ENCODE results near the gene ZNF222.

Gene ZNF222

DNA sequence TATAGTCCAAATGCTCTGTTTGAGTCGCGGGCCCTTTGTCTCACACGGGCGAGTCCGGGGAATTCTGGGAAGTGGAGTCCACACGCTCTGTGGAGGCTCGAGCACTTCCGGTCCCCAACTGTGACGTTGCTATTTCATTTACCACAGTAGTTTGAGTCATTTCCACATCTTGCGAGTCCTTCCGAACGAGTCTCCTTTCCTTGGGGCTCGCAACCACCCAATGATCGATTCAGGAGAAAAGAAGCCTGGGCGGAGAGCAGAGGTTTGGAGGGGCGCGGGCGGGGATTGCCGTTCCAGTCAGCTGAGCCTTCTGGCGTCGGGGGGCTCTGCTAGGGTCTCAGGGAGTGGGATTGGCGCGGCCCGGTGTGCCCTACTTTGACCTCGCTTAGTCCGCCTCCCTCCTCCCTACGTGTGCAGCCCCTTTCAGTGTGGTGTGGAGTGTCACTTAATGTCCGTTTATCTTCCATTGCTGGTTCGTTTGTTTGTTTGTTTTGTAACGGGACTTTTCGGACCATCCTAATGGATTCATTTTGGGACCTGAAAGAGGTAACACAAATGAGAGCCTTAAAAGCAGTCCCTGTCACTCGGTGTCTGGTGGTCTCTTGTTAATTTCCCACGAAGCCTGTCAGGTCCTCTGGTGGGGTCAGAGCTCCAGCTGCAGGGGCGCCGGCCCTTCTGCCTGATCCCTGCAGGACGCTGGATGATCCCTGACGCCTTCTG lies at the start of gene ZNF222:
ZNF222 (plus strand) TSS at position 163 of the 720 bp plus-strand sequence; CDS start at position 221, 58 bp downstream.
- DNase-seq (ENCODE audit: low read depth, low spot score), result peak; percentile 48

DNA sequence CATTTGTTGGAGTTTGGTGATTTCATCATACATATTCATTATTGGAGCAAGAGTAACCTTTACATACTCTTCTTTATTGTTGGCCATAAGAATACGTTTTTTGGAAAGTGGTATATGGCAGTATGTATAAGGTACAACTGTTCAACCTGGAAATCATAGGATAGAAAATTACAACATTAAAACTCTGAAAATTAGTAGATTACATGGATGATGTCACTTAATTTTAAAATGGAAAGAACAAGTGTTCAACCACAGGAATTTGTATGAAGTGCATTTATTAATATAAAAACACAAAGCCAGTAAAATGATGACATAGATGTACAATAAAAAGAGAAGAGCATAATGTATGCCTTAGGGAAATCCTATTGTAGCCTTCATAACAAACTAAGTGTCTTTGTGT lies 48.4 kb upstream of the ZNF222 start:
- DNase-seq (ENCODE audit: low read depth, low spot score), result no peak

DNA sequence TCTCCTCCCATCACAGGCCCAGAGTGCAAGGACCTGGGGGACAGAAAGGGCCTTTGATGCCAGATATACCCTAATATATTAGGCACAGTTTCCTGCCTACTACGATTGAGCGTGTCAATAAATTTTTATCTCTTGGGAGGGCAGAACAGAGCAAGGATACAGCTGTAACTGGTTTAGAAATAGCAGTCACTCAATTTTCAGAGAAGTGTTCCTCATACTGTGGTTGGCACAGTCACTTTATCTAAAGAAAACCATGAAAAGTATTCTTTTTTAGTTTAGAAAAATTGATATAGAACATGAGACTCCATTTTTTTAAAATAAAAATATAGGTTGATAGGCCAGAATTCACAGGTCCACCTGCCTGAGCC lies 41.7 kb upstream of the ZNF222 start:
- no peak for DNase-seq (ENCODE audit: low read depth, low spot score)

DNA sequence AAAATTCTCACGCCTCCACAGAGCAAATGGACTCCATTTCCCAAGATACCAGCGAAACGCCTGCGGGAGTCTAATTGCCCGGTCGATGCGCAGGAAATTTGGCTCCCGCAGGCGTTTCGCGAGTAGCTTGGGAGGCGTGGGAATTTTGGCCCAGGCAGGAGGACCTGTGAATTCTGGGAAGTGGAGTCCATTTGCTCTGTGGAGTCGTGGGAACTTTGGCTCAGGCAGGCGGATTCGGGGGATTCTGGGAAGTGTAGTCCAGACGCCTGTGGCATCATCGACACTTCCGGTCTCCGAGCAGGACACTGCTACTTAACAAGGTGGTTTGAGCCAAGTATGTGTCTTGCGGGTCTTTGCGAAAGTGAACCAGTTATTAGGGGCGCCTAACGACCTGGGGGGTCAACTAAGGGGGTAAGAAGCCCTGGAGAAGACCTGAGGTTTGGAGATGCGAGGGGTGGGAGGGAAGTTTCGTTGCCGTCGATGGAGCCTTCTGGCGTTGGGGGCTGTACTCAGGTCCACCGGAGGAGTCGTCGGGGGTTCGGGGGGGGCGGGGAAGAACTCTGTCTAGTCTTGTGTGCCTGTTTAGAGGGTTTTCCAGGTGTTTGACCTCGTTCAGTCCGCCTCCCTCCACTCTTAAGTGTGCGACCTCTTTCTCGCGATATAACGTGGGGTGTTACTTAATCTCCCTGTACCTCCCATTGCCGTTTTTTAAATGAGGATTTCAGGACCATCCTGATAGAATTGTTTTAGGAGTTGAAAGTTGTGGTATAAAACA lies 41.1 kb upstream of the ZNF222 start, which contains the start of gene ZNF155:
ZNF155 (plus strand) TSS at position 277 of the 775 bp plus-strand sequence. CDS start 4,356 bp downstream, outside the sequence.
- DNase-seq (ENCODE audit: low read depth, low spot score), result peak; percentile 86

DNA sequence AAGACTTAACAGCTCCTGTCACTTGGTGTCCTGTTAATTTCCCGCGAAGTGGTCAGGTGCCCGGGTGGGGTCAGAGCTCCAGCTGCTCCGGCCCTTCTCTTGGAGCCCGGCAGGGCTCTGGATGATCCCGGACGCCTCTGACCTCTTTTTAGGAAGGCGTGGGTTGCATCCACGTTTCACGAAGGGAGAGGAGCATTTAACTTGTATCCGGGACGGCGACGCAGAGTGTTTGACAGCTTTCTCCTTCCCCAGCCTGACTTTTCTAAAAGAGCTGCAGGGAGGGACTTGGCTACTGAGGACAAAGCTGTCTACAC lies 40.5 kb upstream of the ZNF222 start:
- no peak for DNase-seq (ENCODE audit: low read depth, low spot score)

DNA sequence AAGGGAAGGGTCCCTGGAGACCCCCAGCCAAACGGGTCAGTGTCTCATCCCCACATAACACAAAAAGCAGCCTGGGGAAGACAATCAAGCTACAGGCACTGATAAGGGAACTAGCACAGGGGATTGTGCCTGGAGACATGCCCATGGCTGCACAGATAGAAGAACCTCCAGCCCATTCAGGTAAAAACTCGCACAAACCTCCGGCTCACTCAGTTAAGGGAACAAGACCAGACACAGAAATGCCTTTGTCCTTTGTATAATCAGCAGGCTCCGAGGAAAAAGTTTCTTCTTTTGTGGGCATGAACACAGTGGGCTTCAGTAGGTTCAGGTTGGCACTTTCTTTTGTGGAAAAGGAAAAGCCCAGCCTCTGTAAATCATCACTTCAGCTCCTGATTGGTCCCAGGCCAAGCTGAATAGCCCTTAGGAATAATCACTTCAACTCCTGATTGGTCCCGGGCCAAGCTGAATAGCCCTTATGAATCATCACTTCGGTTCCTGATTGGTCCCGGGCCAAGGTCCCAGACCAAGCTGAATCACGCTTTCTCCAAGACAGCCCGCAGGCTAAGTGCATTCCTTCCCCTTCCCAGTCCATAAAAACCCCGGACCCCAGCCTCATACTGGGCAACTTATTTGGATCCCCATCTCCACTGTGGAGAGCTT lies 27.4 kb upstream of the ZNF222 start:
- DNase-seq (ENCODE audit: low read depth, low spot score), result no peak

DNA sequence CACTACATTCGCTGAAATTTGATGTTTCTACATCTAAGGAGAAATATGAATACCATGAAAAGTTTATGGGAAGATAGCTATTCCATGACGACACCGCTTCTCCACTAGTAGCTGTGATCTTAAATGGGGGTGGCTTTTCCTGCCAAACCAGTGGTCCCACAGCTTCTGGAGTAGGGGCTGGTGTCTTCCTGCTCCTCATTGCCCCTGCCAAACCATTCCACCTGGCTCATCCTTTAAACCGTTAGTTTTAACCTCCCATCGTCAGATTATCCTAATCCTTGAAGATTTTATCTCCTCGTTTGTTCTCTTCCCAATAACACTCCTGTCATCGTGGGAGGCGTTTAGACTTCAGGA lies 23.0 kb upstream of the ZNF222 start:
- no peak for DNase-seq (ENCODE audit: low read depth, low spot score)

DNA sequence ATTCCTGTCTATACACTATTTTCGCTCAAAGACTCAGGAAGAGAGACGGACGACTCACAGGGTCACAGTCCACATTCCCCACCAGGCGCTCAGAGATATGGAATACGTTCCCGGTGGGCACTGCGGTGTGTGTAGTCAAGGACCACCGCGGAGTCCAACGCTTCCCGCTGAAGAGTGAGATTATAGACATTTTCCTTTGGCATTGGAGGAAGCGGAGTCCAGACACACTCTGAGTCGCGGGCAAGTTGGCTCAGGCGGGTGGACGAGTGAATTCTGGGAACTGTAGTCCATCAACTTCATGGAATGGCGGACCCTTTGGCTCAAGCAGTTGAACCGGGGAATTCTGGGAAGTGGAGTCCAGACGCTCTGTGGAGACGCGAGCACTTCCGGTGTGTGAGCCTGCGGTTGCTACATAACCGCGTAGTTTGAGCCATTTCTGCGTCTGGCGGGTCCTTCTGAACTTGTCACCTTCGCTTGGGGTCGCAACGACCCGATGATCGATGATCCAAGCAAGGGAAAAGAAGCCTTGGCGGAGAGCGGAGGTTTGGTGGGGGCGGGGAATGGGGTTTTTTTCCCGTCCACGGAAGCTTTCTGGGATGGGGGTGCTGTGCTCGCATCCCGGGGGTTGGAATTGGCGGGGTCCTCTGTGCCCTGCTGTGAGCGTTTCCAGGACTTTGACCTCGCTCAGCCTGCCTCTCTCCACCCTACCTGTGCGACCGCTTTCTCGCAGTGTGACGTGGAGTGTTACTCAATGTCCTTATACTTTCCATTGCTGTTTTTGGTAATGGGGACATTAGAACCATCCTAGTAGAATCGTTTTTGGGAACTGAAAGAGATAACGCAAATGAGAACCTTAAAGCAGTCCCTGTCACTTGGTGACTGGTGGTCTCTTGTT lies 22.4 kb upstream of the ZNF222 start, which contains the start of gene ZNF230:
ZNF230 (plus strand) TSS at position 392 of the 895 bp plus-strand sequence. CDS start 4,122 bp downstream, outside the sequence.
- peak; percentile 73 for DNase-seq (ENCODE audit: low read depth, low spot score)

DNA sequence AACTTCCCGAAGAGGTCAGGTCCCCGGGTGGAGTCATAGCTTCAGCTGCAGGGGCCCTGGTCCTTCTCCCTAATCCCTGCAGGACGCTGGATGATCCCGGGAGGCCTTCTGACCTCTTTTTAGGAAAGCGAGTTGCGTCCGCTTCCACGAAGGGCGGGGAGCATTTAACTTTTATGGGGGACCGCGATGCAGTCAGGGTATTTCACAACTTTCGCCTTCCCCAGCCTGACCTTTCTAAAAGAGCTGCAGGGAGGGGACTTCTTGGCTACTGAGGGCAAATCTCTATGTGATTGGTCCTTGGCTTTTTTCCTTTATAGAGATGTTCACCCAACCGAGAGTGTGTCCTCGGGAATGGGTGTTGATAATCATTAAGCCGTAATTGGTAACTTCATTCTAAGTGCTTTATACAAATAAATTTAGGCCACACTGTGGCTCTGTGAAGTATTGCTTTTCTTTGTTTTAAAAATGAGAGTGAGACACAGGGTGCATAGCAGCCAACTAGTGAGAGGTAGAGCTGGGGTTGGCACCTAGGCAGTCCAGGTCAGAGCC lies 21.6 kb upstream of the ZNF222 start:
- no peak for DNase-seq (ENCODE audit: low read depth, low spot score)

DNA sequence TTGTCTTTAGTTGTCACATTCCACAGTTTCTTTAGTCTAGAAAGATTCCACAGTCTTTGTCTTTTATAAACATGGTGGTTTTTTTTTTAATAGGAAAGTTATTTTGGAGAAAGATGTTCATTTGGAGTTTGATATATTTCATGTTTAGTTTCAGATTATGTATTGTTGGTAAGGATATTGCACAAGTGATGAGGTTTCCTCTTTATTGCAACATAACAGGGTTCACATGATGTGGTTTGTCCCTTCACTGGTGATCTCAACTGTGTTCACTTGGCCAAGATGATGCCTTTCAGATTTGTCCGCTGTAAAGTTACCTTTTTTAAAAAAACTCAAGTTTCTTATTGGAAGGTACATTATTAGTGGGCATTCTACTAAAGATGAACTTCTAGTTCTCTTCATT lies 19.2 kb upstream of the ZNF222 start:
- DNase-seq (ENCODE audit: low read depth, low spot score), result no peak

DNA sequence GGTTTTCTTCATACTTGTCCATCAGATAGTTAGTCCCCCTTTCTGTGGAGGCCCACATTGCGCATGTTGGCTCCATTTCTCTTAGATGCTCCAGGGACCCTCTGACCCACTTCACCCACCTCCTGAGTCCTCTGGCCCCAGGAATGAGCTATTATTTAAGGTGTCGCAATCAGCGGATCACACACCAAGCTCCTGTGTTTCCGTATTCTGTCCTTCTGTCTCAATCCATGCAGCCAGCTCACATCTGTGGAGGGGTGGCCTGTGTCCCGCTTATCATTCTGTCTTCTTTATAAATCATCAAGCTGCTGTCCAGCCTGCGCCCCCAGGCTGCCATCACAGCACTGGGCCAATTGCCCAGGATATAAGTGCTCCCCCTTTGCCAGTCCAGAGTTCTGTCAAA lies 17.7 kb upstream of the ZNF222 start:
- no peak for DNase-seq (ENCODE audit: low read depth, low spot score)

DNA sequence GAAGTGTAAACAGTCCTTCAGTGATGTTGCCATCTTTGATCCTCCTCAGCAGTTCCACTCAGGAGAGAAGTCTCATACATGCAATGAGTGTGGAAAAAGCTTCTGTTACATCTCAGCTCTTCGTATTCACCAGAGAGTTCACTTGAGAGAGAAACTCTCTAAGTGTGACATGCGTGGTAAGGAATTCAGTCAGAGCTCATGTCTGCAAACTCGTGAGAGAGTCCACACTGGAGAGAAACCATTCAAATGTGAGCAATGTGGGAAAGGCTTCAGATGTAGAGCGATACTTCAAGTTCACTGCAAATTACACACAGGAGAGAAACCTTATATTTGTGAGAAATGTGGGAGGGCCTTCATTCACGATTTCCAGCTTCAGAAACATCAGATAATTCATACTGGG lies 14.7 kb upstream of the ZNF222 start:
- DNase-seq (ENCODE audit: low read depth, low spot score), result no peak

DNA sequence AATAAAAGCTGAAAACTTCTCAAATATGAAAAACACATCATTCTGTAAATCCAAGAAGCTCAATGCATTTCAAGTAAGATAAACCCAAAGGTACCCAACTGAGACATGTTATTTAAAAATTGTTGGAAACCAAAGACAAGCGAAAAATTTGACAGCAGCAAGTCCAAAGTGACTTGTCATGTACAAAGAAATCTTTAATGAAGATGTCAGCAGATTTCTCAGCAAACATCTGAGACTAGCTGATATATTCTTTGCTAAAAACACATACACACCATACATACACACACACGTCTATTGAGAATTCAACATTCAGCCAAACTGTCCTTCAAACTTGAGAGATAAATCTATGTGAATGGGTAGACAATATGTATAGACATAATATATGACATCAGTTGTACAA lies 5.7 kb upstream of the ZNF222 start:
- no peak for DNase-seq (ENCODE audit: low read depth, low spot score)

DNA sequence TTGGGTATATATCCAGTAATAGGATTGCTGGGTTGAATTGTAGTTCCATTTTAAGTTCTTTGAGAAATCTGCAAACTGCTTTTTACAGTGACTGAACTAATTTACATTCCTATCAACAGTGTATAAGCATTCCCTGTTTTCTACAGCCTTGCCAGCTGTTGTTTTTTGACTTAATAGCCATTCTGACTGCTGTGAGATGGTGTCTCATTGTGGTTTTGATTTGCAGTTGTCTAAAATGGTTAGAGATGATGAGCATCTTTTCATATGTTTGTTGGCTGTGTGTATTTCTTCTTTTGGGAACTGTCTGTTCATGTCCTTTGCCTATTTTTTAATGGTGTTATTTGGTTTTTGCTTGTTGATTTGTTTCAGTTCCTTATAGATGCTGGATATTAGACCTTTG lies 4.0 kb upstream of the ZNF222 start:
- no peak for DNase-seq (ENCODE audit: low read depth, low spot score)

DNA sequence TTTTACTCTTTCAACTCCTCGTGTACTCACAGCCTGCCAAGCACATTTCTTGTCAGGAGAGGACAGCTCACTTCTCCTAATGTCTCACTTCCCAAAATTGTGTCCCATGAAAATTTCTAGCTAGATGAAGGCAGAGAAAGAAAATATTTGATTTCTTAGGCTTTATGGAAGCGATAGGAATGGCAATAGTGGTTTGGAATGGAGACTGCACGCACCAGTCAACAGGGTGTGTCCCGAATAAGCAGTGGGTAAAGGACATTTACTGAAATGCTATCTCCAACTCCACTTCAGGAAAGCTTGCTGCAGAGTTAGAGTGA lies 321 bp upstream of the ZNF222 start:
- DNase-seq (ENCODE audit: low read depth, low spot score), result no peak

DNA sequence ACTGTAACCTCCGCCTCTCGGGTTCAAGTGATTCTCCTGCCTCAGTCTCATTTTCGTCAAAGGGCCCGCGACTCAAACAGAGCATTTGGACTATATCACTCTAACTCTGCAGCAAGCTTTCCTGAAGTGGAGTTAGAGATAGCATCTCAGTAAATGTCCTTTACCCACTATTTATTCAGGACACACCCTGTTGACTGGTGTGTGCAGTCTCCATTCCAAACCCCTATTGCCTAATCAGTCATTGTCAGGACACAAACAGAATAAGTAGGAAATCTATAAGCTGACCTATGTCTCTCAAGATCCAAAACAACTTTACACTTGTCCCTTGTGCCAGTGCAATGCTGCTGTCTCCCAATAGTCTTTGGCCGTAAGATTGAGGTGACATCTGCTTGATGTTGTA lies 1.4 kb downstream of the ZNF222 start:
- no peak for DNase-seq (ENCODE audit: low read depth, low spot score)

DNA sequence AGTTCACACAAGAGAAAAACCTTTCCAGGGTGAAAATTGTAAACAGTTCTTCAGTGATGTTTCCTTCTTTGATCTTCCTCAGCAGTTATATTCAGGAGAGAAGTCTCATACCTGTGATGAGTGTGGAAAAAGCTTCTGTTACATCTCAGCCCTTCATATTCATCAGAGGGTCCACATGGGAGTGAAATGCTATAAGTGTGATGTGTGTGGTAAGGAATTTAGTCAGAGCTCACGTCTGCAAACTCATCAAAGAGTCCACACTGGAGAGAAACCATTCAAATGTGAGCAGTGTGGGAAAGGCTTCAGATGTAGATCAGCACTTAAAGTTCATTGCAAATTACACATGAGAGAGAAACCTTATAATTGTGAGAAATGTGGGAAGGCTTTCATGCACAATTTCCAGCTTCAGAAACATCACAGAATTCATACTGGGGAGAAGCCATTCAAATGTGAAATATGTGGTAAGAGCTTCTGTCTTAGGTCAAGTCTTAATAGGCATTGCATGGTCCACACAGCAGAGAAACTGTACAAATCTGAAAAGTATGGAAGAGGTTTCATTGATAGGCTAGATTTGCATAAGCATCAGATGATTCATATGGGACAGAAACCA lies 6.9 kb downstream of the ZNF222 start:
- DNase-seq (ENCODE audit: low read depth, low spot score), result no peak

DNA sequence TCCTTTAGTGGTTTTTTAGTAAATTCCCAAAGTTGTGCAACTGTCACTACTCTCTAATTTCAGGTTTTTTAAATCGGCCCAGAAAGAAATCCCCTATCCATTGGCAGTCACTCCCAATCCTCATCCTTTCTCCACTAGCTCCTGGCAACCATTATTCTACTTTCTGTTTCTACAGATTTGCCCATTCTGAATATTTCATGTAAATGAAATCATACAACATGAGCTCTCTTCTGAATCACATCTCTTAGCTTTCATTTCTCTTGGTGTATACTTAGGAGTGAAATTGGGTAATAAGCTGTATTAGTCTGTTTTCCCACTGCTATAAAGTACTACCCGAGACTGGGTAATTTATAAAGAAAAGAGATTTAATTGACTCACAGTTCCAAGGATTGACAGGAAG lies 17.0 kb downstream of the ZNF222 start:
- no peak for DNase-seq (ENCODE audit: low read depth, low spot score)

DNA sequence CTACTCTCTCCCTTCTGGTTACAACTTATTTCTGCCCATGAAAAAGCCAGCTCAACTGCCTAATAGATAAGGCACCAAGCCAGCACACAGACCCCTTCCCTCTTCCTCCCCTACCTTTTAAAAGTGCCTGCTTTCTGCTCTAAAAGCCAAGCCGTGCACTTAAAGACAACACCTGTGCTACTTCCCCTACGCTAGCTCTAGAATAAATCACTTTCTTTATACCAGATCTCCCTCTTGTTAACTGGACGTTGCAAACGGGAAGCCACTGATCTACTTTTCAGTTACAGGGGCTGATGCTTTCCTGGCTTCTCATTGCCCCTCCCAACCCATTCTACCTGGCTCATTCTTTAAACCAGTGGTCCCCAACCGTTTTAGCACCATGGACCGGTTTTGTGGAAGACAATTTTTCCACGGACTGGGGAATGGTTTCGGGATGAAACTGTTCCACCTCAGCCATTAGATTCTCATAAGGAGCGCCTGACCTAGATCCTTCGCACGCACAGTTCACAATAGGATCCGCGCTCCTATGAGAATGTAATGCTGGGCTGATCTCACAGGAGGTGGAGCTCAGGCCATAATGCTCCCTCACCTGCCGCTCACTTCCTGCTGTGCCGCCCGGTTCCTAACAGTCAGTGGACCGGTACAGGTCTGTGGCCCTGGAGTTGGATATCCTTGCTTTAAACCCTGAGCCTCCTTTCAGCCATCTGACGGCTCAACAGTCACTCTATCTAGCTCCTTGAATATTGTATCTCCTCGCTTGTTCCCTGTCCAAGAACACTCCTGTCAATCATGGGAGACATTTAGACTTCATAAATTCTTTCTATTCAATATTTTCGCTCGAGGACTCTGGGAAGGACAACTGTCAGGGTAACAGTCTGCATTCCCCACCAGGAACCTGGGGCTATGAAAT lies 25.8 kb downstream of the ZNF222 start:
- DNase-seq (ENCODE audit: low read depth, low spot score), result no peak

All from brain pericyte (primary cell).